K562 (cell line): ENCODE results near the gene DYNC1I1. TPM values are rescaled to one million over a fixed set of nuclear protein-coding genes. Genes with fewer than 3 reads are reported as not detected.

Experiments
- E2F8 ChIP-seq: fragments of 450-650 bp; IDR thresholded peaks from 2 replicates; pipeline ENCODE4 v1.7.1; 2018; ENCODE audit warnings: mild to moderate bottlenecking, low read depth; ENCODE audit not compliant: partially characterized antibody
- FOSL1 ChIP-seq: fragments of 200-800 bp; sonication (Bioruptor generic); conservative IDR thresholded peaks from 2 replicates; pipeline ENCODE4 v1.6.1; 2016; ENCODE audit warnings: missing genetic modification characterization, missing compliant biosample characterization
- KLF1 ChIP-seq: fragments of 450-650 bp; IDR thresholded peaks from 2 replicates; pipeline ENCODE4 v1.6.1; 2016; ENCODE audit warnings: missing genetic modification characterization, missing compliant biosample characterization
- MBD2 ChIP-seq: sonication (generic); IDR thresholded peaks from 2 replicates; pipeline ENCODE4 v1.6.1; 2016; ENCODE audit warnings: low read depth, borderline replicate concordance
- NFIC ChIP-seq: fragments of 450-650 bp; IDR thresholded peaks from 2 replicates; pipeline ENCODE4 v1.6.1; 2017; ENCODE audit warnings: mild to moderate bottlenecking, inconsistent platforms
- RAD21 ChIP-seq, 2 experiments: fragments of 250-450 bp in 1 of 2; fragments of 450-650 bp in 1 of 2; sonication (Bioruptor Pico) in 1 of 2; formaldehyde crosslinking in 1 of 2; IDR thresholded peaks in 1 of 2; conservative IDR thresholded peaks in 1 of 2; 2 replicates each; pipeline versions ENCODE4 v1.4.0 to v1.8.0; 2020 to 2022; ENCODE audit warnings: mild to moderate bottlenecking in 2 of 2, moderate library complexity in 1 of 2
- SMC3 ChIP-seq: conservative IDR thresholded peaks from 2 replicates; pipeline ENCODE4 v1.6.1; 2011; ENCODE audit warnings: low read depth, low read length, improper control_type of control experiment; ENCODE audit not compliant: insufficient read depth
- STAT5A ChIP-seq: IDR thresholded peaks from 2 replicates; pipeline ENCODE4 v1.6.1; 2012; ENCODE audit warnings: low read length, inconsistent platforms, borderline replicate concordance
- XRCC4 ChIP-seq: IDR thresholded peaks from one replicate; pipeline ENCODE4 v1.6.1; 2011; ENCODE audit not compliant: insufficient read depth, insufficient read length; ENCODE audit errors: extremely low read depth
- ZFP1 ChIP-seq: fragments of 450-650 bp; formaldehyde crosslinking; IDR thresholded peaks from 2 replicates; pipeline ENCODE4 v1.4.0; 2020; ENCODE audit warnings: mild to moderate bottlenecking, mixed read lengths
- ZFP91 ChIP-seq: sonication (generic); formaldehyde crosslinking; IDR thresholded peaks from 2 replicates; pipeline ENCODE4 v1.8.0; 2022; ENCODE audit warnings: mild to moderate bottlenecking, missing genetic modification reagents
- ZMIZ1 ChIP-seq, 2 experiments: fragments of 150-350 bp in 1 of 2; IDR thresholded peaks; 2 replicates each; pipeline ENCODE4 v1.6.1; 2012 to 2016; ENCODE audit warnings: low read depth in 2 of 2, low read length in 2 of 2, mild to moderate bottlenecking in 1 of 2, moderate library complexity in 1 of 2
- ZNF140 ChIP-seq: fragments of 250-450 bp; sonication (Bioruptor Pico); IDR thresholded peaks from 2 replicates; pipeline ENCODE4 v1.8.0; 2021; ENCODE audit warnings: moderate library complexity, mild to moderate bottlenecking, inconsistent platforms
- ZNF431 ChIP-seq: sonication (generic); formaldehyde crosslinking; IDR thresholded peaks from 2 replicates; pipeline ENCODE4 v1.8.0; 2022; ENCODE audit warnings: mild to moderate bottlenecking, missing genetic modification reagents
- polyA plus RNA-seq, 8 experiments: library from polyadenylated mRNA; depleted of rRNA in 4 of 8; stranded (reverse) in 5 of 8; unstranded in 3 of 8; fragments of >200 nt; fragmentation: Nextera tagmentation in 2 of 8; fragmentation: Illumina TruSeq in 1 of 8; extraction: Ambion mirVana in 2 of 8; extraction: Trizol in 1 of 8; gene quantifications; 2 replicates each; pipeline versions ENCODE4 v1.2.1 to v1.2.3, GENCODE V29; 2011 to 2014; ENCODE audit warnings: inconsistent platforms in 1 of 8, missing spikeins in 1 of 8
- total RNA-seq, 7 experiments: library from RNA; depleted of rRNA in 6 of 7; stranded (reverse); fragments of >200 nt in 6 of 7; fragmentation: Illumina TruSeq in 2 of 7; extraction: Trizol in 2 of 7; gene quantifications; 2 replicates each; pipeline versions ENCODE4 v1.2.1 to v1.2.3, GENCODE V29; 2011 to 2021; ENCODE audit warnings: low replicate concordance in 1 of 7

Gene DYNC1I1
- total and polyA plus RNA-seq, 9 of the 15 experiments (the other 6 are each of a cell fraction or from before 2014, with no cell fraction given), result 0.22 to 1.5 (median 0.44) TPM

- TF ChIP-seq MBD2 (no peak), XRCC4 (no peak), KLF1 (tag) (no peak), SMC3 (peak; percentile 62; the same call in 1 of the 2 replicates), ZNF140 (CRISPR knock-in tag) (no peak), ZNF431 (no peak), E2F8 (no peak), NFIC (no peak), STAT5A (no peak), ZFP1 (CRISPR knock-in tag) (no peak), ZMIZ1 (IDR thresholded peaks at IDR 0.05; ENCODE audit: low read depth in 2 of 2, low read length in 2 of 2) (no peak), RAD21 (CRISPR knock-in tag; conservative IDR thresholded peaks at IDR 0.05 in 1 of 2, IDR thresholded peaks at IDR 0.05 in 1 of 2) (peak; percentile 78 to 81), ZFP91 (CRISPR knock-in tag) (no peak), FOSL1 (tag) (no peak)
Observed at GRCh38 chr7:95916573-95917297, 144.4 kb downstream of the DYNC1I1 start (continued).
